Natural killer cell treated with Interleukin-12 subunit alpha and Interleukin-12 subunit beta and Interleukin-15 and Interleukin-18, amount 100 ng/mL, for 72 hours (primary cell): Measurements from ENCODE around the gene P2RX7. TPM values are rescaled to one million over a fixed set of nuclear protein-coding genes. Genes with fewer than 3 reads are reported as not detected.

ENCODE experiments used
- ATAC-seq, 2 donors: fragments of 150-1000 bp; cut with Tn5 transposase in 1 of 2; sonication (Bioruptor Pico), chemical (Tn5 transposase) in 1 of 2; 2 replicates each; pipeline ENCODE4 v1.10.0; 2021
- DNase-seq: peaks from one replicate; pipeline ENCODE4 v3.0.0; 2022; ENCODE audit warnings: low spot score
- H3K27ac Mint-ChIP-seq, 2 donors: 1 replicate in 1 of 2; 2 replicates in 1 of 2; pipeline ENCODE4 v1.8.0; 2022; ENCODE audit warnings: mixed read lengths in 2 of 2, mild to moderate bottlenecking in 1 of 2, moderate library complexity in 1 of 2
- H3K27me3 Mint-ChIP-seq, 2 donors: 1 replicate in 1 of 2; 2 replicates in 1 of 2; pipeline ENCODE4 v1.8.0; 2022; ENCODE audit warnings: mixed read lengths in 2 of 2
- H3K36me3 Mint-ChIP-seq: one replicate; pipeline ENCODE4 v1.8.0; 2022; ENCODE audit warnings: mixed read lengths
- H3K4me1 Mint-ChIP-seq, 2 donors: 1 replicate in 1 of 2; 2 replicates in 1 of 2; pipeline ENCODE4 v1.8.0; 2022; ENCODE audit warnings: low read depth in 2 of 2, mixed read lengths in 2 of 2, mild to moderate bottlenecking in 1 of 2
- H3K4me3 Mint-ChIP-seq: one replicate; pipeline ENCODE4 v1.8.0; 2022; ENCODE audit warnings: mixed read lengths
- H3K9me3 Mint-ChIP-seq: 2 replicates; pipeline ENCODE4 v1.8.0; 2022; ENCODE audit warnings: mixed read lengths
- total RNA-seq, 2 donors: library from RNA; stranded (reverse); gene quantifications; one replicate each; pipeline ENCODE4 v1.2.3, GENCODE V29; 2022

Gene P2RX7
- total RNA-seq, 2 donors from 2014 or later, result 20.2 to 46.6 TPM

DNA sequence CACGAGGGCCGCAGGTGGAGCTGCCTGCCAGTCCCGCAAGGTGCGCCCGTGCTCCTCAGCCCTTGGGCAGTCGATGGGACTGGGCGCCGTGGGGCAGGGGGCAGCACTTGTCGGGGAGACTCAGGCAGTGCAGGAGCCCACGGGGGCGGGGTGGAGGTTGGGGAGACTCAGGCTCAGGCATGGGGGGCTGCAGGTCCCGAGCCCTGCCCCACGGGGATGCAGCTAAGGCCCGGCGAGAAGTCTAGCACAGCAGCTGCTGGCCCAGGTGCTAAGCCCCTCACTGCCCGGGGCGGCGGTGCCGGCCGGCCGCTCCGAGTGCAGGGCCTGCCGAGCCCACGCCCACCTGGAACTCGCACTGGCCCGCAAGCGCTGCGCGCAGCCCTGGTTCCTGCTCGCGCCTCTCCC, 39.2 kb upstream of the P2RX7 start:
- H3K4me3 Mint-ChIP-seq, result no peak overlapping the region
- DNase-seq (no peak), ATAC-seq (no peak)
- peak overlapping the region in 1 of 2 donors; percentile 48 for H3K27ac Mint-ChIP-seq
- H3K27me3 Mint-ChIP-seq, result no peaks in the 10 kb centered on the region
- H3K36me3 Mint-ChIP-seq, result peaks cover under 1% of the 10 kb centered on the region
- H3K9me3 Mint-ChIP-seq, result no peaks in the 10 kb centered on the region
- H3K4me1 Mint-ChIP-seq, result peaks cover 37 to 41% of the 10 kb centered on the region in 2 donors

DNA sequence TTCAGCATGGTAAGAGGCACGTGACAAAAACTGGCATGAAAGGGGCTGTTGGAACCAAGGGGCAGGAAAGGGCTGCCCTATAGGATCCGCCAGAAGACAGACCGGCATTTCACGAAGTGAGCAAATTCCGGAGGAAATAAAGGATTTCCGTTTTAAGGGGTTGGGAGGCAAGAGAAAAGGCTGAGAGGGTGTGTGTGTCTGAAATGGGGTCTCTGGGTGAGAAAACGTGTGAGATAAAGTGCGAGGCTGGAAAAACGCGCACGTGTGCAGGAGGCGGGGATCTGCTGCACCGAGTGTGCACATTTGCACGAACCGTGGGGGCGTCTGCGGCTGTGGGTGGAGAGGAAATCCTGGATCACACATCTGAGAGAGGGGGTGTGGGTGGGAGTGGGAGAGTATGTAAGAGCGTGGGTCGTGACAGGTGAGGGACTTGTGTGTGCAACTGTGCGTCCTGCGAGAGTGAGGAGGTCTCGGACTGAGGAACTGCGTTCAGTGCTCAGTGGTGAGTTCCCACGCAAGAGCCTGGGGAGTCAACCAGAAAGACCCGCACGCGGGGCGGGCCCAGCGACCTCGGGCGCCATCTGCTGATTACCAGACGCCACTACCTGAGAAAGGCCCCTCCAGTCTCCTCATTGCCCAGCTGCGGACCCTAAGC, 37.0 kb upstream of the P2RX7 start:
- ATAC-seq (peak; percentile 89 to 92), DNase-seq (peak; percentile 87)
- H3K36me3 Mint-ChIP-seq, result peaks cover 12% of the 10 kb centered on the region
- peaks cover 37 to 41% of the 10 kb centered on the region in 2 donors for H3K4me1 Mint-ChIP-seq
- H3K9me3 Mint-ChIP-seq, result no peaks in the 10 kb centered on the region
- peak overlapping the region in 1 of 2 donors; percentile 72 for H3K27ac Mint-ChIP-seq
- H3K27me3 Mint-ChIP-seq, result no peaks in the 10 kb centered on the region
- peak overlapping the region; percentile 83 for H3K4me3 Mint-ChIP-seq

DNA sequence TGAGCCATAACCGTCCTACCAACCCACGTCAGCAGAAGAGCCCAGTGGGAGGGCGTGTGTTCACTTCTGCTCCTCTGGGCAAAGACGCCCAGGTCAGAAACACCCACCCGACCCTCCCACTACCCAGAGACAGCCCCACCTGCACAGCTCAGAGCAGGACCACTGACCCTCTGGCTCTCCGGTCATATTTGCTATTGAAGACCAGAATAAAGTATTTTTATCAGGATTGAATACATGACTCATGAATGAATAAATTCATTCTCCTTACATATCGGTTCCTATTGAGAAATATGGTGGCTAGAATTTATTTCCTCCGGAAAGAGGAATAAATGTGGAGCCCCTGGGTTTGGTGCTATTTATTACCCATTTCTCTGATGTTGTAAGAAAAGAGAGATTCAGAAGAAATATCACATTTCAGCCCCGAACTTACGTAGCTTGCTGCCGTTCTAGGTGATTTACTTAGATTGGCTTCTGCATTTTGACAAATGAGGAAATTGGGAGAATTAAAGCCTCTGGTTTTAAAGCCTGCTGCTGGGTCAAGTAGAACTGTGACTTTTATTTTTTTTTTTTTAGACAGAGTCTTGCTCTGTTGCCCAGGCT, 36.4 kb upstream of the P2RX7 start:
- peaks cover 34 to 36% of the 10 kb centered on the region in 2 donors for H3K4me1 Mint-ChIP-seq
- ATAC-seq (peak in 1 of 2 donors; percentile 30), DNase-seq (no peak)
- peaks cover 12% of the 10 kb centered on the region for H3K36me3 Mint-ChIP-seq
- no peaks in the 10 kb centered on the region for H3K9me3 Mint-ChIP-seq
- H3K4me3 Mint-ChIP-seq, result peak overlapping the region; percentile 83
- peak overlapping the region in 1 of 2 donors; percentile 72 for H3K27ac Mint-ChIP-seq
- no peaks in the 10 kb centered on the region for H3K27me3 Mint-ChIP-seq

DNA sequence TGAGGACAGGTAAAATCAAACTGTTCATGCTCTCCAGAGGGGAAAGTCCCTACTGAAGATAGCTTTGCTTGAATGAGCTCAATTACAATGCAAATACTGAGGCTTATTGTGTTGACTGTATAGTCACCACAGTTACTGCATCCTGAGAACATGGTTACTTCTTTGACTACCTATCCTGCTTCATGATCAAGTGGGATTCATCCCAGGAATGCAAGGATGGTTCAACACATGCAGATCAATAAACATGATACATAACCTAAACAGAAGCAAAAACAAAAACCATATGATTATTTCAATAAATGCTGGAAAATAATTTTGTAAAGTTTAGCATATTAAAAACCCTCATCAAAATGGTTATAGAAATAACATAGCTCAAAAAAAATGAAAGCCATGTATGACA, 32.9 kb upstream of the P2RX7 start:
- ATAC-seq, result no peak
- H3K27me3 Mint-ChIP-seq, result peaks cover 0 to 2% of the 10 kb centered on the region in 2 donors
- DNase-seq, result no peak
- peaks cover 12% of the 10 kb centered on the region in 2 donors for H3K4me1 Mint-ChIP-seq
- peaks cover 12% of the 10 kb centered on the region for H3K36me3 Mint-ChIP-seq
- H3K4me3 Mint-ChIP-seq, result no peak overlapping the region
- H3K9me3 Mint-ChIP-seq, result no peaks in the 10 kb centered on the region
- H3K27ac Mint-ChIP-seq, result no peak overlapping the region

DNA sequence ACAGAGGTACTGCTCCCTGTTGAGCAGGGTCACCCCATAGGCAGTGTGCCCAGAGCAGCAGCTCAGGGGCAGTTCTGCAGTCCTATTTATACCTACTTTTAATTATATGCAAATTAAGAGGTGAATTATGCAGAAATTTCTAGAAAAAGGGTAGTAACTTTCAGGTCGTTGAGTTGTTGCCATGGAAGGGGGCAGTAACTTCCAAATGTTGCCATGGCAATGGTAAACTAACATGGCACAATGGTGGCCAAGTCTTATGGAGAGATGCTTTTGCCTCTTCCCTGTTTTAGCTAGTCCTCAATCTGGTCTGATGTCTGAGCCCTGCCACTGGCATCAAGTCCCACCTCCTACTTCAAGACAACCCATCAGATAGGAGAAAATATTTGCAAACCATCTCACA, 30.4 kb upstream of the P2RX7 start:
- ATAC-seq (no peak), DNase-seq (no peak)
- Mint-ChIP-seq H3K27me3 (peaks cover 0 to 2% of the 10 kb centered on the region in 2 donors), H3K4me1 (no peaks in the 10 kb centered on the region), H3K9me3 (no peaks in the 10 kb centered on the region), H3K27ac (no peak overlapping the region), H3K36me3 (peaks cover 12% of the 10 kb centered on the region), H3K4me3 (no peak overlapping the region)

DNA sequence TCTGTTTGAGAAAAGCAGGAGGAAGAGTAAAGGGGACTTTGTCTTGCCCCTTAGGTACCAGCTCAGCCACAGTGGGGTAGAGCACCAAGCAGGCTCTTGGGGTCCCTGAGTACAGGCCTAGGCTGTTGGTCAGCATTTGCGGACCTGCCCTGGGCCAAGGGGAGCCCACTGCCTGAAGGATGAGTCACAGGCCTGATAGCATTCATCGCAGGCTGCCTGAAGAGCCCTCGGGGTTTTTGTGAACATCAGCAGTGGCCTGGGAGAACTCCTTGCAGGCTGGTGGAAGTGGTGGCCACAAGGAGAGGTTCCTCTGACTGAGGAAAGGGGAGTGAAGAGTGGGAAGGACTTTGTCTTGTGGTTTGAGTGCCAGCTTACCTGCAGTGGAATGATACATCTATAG, 25.0 kb upstream of the P2RX7 start:
- Mint-ChIP-seq H3K9me3 (no peaks in the 10 kb centered on the region), H3K36me3 (no peaks in the 10 kb centered on the region), H3K4me1 (peaks cover 4 to 6% of the 10 kb centered on the region in 2 donors), H3K27me3 (peaks cover 0 to 2% of the 10 kb centered on the region in 2 donors), H3K27ac (no peak overlapping the region), H3K4me3 (no peak overlapping the region)
- ATAC-seq (no peak), DNase-seq (no peak)

DNA sequence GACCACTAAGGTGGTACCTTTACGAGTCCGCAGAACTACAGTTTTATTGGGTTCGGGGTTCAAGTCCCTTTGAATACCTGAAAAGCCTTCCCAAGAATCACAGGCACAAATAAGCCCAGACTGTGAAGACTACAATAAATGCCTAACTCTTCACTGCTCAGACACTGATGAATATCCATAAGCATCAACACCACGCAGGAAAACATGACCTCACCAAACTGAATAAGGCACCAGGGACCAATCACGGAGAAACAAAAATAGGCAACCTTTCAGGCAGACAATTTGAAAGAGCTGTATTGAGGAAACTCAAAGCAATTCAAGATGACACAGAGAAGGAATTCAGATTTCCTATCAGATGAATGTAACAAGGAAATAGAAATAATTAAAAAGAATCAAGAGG, 24.2 kb upstream of the P2RX7 start:
- ATAC-seq (no peak), DNase-seq (no peak)
- Mint-ChIP-seq H3K4me1 (peaks cover 6 to 8% of the 10 kb centered on the region in 2 donors), H3K9me3 (no peaks in the 10 kb centered on the region), H3K4me3 (no peak overlapping the region), H3K36me3 (no peaks in the 10 kb centered on the region), H3K27ac (no peak overlapping the region), H3K27me3 (no peaks in the 10 kb centered on the region)

DNA sequence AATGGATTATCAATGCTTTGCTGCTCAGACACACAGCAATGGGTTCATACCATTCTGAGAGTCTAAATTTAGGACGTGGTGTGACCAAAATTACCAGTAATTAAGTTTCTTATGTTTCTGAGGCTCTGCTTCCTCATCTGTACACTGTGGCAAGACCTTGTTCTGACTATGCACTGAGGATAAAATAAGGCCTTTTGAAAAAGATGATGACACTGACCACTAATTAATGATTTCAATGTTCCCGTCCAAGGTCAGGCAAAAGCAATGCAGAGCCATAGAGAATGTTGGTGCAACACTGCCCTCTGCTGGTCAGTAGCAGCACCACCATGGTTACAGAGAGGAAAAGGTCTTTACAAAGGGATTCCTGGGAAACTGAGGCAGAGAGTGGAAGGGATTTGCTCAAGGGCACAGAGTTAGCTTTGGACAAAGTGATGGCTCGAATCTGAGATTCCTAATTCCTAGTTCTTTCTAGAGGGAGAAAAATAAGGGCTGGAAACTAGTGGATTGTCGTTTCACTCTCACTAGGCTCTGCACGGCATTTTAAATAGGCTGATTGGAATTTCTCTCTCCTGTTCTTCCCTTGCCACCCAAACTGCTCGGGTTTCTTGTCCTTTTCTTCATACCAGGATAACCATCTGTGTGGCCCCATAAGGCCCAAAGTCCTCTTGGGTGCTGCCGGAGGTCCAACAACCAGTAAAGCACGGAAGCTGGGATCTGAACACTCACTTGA, 22.3 kb upstream of the P2RX7 start:
- ATAC-seq, result peak; percentile 76 to 79
- H3K27ac Mint-ChIP-seq, result peak overlapping the region in 1 of 2 donors; percentile 48
- H3K9me3 Mint-ChIP-seq, result no peaks in the 10 kb centered on the region
- H3K4me1 Mint-ChIP-seq, result peaks cover 6 to 8% of the 10 kb centered on the region in 2 donors
- H3K4me3 Mint-ChIP-seq, result no peak overlapping the region
- no peaks in the 10 kb centered on the region for H3K36me3 Mint-ChIP-seq
- peak; percentile 77 for DNase-seq
- H3K27me3 Mint-ChIP-seq, result no peaks in the 10 kb centered on the region

DNA sequence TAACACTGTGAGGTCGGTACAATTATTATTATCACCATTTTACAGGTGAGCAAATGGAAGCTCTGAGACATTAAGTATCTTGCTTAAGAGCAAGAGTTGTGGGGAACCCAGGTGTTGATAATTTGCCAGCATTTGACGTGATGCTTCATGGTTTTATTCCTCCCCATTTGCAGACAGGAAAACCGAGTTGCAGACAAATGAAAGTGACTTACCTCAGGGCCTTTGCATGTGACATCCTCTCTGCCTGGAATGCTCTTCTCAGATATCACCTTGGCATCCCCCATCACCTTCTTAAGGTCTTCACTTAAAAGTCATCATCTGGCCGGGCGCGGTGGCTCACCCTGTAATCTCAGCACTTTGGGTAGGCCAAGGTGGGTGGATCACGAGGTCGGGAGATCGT, 21.0 kb upstream of the P2RX7 start:
- no peak overlapping the region for H3K4me3 Mint-ChIP-seq
- no peaks in the 10 kb centered on the region for H3K27me3 Mint-ChIP-seq
- no peak overlapping the region for H3K27ac Mint-ChIP-seq
- peaks cover 6 to 8% of the 10 kb centered on the region in 2 donors for H3K4me1 Mint-ChIP-seq
- H3K9me3 Mint-ChIP-seq, result no peaks in the 10 kb centered on the region
- H3K36me3 Mint-ChIP-seq, result no peaks in the 10 kb centered on the region
- DNase-seq, result no peak
- ATAC-seq, result no peak

DNA sequence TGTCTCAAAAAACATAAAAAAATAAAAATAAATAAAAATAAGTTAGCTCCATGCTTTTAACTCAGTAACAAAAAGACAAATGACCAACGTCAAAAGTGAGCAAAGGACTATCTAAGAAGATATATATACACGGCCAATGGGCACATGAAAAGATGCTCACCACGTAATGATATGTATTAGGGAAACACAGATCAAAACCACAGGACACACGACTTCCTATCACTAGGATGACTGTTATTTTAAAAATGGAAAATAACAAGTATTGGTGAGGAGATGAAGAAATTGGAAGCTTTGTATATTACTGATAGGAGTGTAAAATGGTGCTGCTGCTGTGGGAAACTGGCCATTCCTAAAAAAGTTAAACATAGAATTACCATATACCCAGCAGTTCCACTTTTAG, 20.2 kb upstream of the P2RX7 start:
- no peak for ATAC-seq
- Mint-ChIP-seq H3K4me3 (no peak overlapping the region), H3K27me3 (no peaks in the 10 kb centered on the region), H3K27ac (no peak overlapping the region), H3K9me3 (no peaks in the 10 kb centered on the region), H3K4me1 (peaks cover 6 to 8% of the 10 kb centered on the region in 2 donors), H3K36me3 (no peaks in the 10 kb centered on the region)
- no peak for DNase-seq

DNA sequence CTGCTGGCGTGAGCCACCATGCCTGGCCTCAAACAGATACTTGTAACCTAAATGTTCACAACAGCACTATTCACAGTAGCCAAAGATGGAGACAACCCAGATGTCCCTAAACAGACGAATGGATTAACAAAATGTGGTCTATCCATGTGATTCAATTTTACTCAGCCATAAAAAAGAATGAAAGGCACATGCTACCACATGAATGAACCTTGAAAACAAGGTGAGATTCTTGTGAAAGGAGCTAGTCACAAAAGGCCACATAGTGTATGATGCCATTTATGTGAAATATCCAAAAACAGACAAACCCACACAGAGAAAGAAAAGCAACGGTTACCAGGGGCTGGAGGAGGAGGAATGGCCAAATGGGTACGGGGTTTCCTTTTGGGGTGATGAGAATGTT, 19.6 kb upstream of the P2RX7 start:
- ATAC-seq, result no peak
- peak overlapping the region in 1 of 2 donors; percentile 77 for H3K27ac Mint-ChIP-seq
- peaks cover 6 to 8% of the 10 kb centered on the region in 2 donors for H3K4me1 Mint-ChIP-seq
- no peaks in the 10 kb centered on the region for H3K9me3 Mint-ChIP-seq
- no peak overlapping the region for H3K4me3 Mint-ChIP-seq
- H3K27me3 Mint-ChIP-seq, result no peaks in the 10 kb centered on the region
- no peaks in the 10 kb centered on the region for H3K36me3 Mint-ChIP-seq
- no peak for DNase-seq

DNA sequence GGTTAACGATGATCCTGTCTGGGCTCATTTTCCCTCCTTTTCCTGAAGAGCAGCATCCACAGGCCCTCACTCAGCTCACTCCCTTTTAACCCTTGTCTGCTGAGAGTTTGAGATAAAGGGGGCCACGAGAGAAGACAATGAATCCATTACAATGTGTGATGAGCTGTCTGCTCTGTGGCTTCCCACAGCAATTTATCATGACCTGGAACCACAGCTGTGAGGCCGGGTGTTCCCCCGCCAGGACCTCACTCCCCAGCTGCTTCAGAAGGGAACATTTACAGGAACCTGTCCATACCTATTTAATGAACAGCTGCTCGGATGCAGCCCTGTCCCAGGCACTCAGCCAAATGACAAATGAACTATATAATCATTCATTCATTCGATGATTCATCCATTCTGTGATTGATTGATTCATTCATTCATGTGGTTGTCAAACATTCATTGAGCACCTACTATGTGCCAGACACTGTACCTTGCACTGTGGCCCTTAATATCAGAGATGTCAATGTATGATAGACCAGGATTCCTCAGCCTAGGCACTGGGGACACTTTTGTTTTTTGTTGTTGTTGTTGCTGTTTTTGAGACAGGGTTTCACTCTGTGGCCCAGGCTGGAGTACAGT, 18.5 kb upstream of the P2RX7 start:
- H3K27me3 Mint-ChIP-seq, result no peaks in the 10 kb centered on the region
- peaks cover 6 to 10% of the 10 kb centered on the region in 2 donors for H3K4me1 Mint-ChIP-seq
- H3K4me3 Mint-ChIP-seq, result no peak overlapping the region
- no peaks in the 10 kb centered on the region for H3K36me3 Mint-ChIP-seq
- no peaks in the 10 kb centered on the region for H3K9me3 Mint-ChIP-seq
- ATAC-seq (no peak), DNase-seq (no peak)
- H3K27ac Mint-ChIP-seq, result peak overlapping the region in 1 of 2 donors; percentile 77

DNA sequence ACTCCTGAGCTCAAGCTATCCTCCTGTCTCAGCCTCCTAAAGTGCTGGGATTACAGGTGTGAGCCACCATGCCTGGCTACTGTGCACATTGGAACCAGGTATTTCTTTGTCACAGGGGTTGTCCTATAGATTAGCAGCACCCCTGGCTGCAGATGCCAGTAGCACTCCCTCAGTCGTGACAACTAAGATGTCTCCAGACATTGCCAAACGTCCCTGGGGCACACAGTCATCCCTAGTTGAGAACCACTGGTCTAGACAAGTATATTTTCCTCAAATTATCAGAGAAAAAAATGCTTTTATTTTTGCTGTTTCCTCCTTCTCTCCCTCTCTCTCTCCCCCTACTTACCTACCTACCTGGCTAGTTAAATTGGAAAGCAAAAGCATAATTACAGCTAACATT, 17.9 kb upstream of the P2RX7 start:
- Mint-ChIP-seq H3K4me3 (no peak overlapping the region), H3K4me1 (peaks cover 6 to 11% of the 10 kb centered on the region in 2 donors), H3K27me3 (no peaks in the 10 kb centered on the region), H3K9me3 (no peaks in the 10 kb centered on the region), H3K36me3 (no peaks in the 10 kb centered on the region), H3K27ac (peak overlapping the region in 1 of 2 donors; percentile 20)
- DNase-seq (no peak), ATAC-seq (no peak)

DNA sequence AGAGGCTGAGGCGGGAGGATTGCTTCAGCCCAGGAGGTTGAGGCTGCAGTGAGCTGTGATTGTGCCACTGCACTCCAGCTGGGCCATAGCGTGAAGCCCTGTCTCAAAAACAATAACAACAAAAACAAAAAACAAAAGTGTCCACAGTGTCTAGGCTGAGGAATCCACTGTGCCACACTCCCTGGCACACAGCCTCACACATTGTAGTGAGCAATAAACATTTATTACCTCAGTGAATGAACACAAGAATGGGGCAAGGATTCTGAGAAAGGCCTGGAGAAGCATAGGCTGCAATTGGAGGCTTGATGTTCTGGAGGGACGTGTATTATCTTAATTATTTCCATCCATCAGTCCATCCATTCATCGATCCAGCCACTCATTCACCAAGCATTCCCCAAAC, 17.1 kb upstream of the P2RX7 start:
- H3K27me3 Mint-ChIP-seq, result no peaks in the 10 kb centered on the region
- no peak for DNase-seq
- H3K4me1 Mint-ChIP-seq, result peaks cover 1 to 7% of the 10 kb centered on the region in 2 donors
- no peak overlapping the region for H3K4me3 Mint-ChIP-seq
- H3K36me3 Mint-ChIP-seq, result no peaks in the 10 kb centered on the region
- peak overlapping the region in 1 of 2 donors; percentile 20 for H3K27ac Mint-ChIP-seq
- ATAC-seq, result no peak
- H3K9me3 Mint-ChIP-seq, result no peaks in the 10 kb centered on the region
